ENCODE measurements around the gene GLIPR2.

GLIPR2 gene

GRCh38 chr9:36110434-36110833 is 26.1 kb upstream of the GLIPR2 start:
- H4K8ac ChIP-seq (ENCODE audit: low read length), result no peak overlapping the region
- no peak overlapping the region for H3K27ac ChIP-seq (ENCODE audit: low read length, poor library complexity, severe bottlenecking)
- peaks cover 3 to 76% of the 10 kb centered on the region in 2 experiments for H3K36me3 ChIP-seq (ENCODE audit: control insufficient read depth in 1 of 2, insufficient read depth in 2 of 2, low read depth in 1 of 2, low read length in 2 of 2)
- H3K27me3 ChIP-seq (ENCODE audit: control insufficient read depth in 1 of 2, insufficient read depth in 1 of 2, low read length in 2 of 2), result no peaks in the 10 kb centered on the region
- no peak for DNase-seq
- H2BK120ac ChIP-seq (ENCODE audit: low read depth, low read length), result no peak overlapping the region
- H4K91ac ChIP-seq (ENCODE audit: low read length), result no peak overlapping the region
- no peak overlapping the region for H3K23ac ChIP-seq (ENCODE audit: low read length in 2 of 2)
- H2BK5ac ChIP-seq (ENCODE audit: low read depth, low read length, poor library complexity, severe bottlenecking), result no peak overlapping the region
- H3K79me1 ChIP-seq (replicated peaks; ENCODE audit: low read length, poor library complexity, severe bottlenecking), result no peaks in the 10 kb centered on the region
- no peak overlapping the region for H3K4me3 ChIP-seq (ENCODE audit: insufficient read depth in 1 of 2, low read depth in 1 of 2, low read length in 2 of 2)
- no CpG with 5 or more reads among the region's 2 CpGs for WGBS
- no peak overlapping the region for H2AFZ ChIP-seq (ENCODE audit: low read depth, low read length)
- H3K4ac ChIP-seq (ENCODE audit: low read depth in 1 of 2, low read length in 2 of 2), result no peak overlapping the region
- no peak overlapping the region for H2BK15ac ChIP-seq (ENCODE audit: low read depth, poor library complexity, severe bottlenecking)
- no peak overlapping the region for H3K14ac ChIP-seq (ENCODE audit: low read length in 2 of 2)
- H2BK12ac ChIP-seq (ENCODE audit: low read length in 2 of 2), result no peak overlapping the region
- H3K4me2 ChIP-seq (ENCODE audit: low read length, poor library complexity, severe bottlenecking), result no peak overlapping the region
- H3K9ac ChIP-seq (ENCODE audit: low read length), result no peak overlapping the region
- H3K18ac ChIP-seq (ENCODE audit: low read depth in 1 of 2, low read length in 2 of 2), result no peak overlapping the region
- no peak overlapping the region for H2AK5ac ChIP-seq (ENCODE audit: low read length, severe bottlenecking)
- H3K4me1 ChIP-seq (ENCODE audit: control insufficient read depth, insufficient read depth, low read depth, low read length), result no peaks in the 10 kb centered on the region
- no peaks in the 10 kb centered on the region for H3K9me3 ChIP-seq (ENCODE audit: control insufficient read depth, low read length)

GRCh38 chr9:36112516-36112915 is 24.0 kb upstream of the GLIPR2 start:
- Histone ChIP-seq H2BK120ac (ENCODE audit: low read depth, low read length) (no peak overlapping the region), H3K9ac (ENCODE audit: low read length) (no peak overlapping the region), H3K9me3 (ENCODE audit: control insufficient read depth, low read length) (no peaks in the 10 kb centered on the region), H3K27ac (ENCODE audit: low read length, poor library complexity, severe bottlenecking) (no peak overlapping the region), H2BK12ac (ENCODE audit: low read length in 2 of 2) (no peak overlapping the region), H2BK5ac (ENCODE audit: low read depth, low read length, poor library complexity, severe bottlenecking) (no peak overlapping the region), H3K14ac (ENCODE audit: low read length in 2 of 2) (no peak overlapping the region), H3K23ac (ENCODE audit: low read length in 2 of 2) (no peak overlapping the region), H2BK15ac (ENCODE audit: low read depth, poor library complexity, severe bottlenecking) (no peak overlapping the region), H4K91ac (ENCODE audit: low read length) (no peak overlapping the region), H2AK5ac (ENCODE audit: low read length, severe bottlenecking) (no peak overlapping the region), H3K18ac (ENCODE audit: low read depth in 1 of 2, low read length in 2 of 2) (no peak overlapping the region), H3K27me3 (ENCODE audit: control insufficient read depth in 1 of 2, insufficient read depth in 1 of 2, low read length in 2 of 2) (no peaks in the 10 kb centered on the region), H2AFZ (ENCODE audit: low read depth, low read length) (no peak overlapping the region), H3K4me1 (ENCODE audit: control insufficient read depth, insufficient read depth, low read depth, low read length) (no peaks in the 10 kb centered on the region), H3K4me3 (ENCODE audit: insufficient read depth in 1 of 2, low read depth in 1 of 2, low read length in 2 of 2) (no peak overlapping the region), H3K4me2 (ENCODE audit: low read length, poor library complexity, severe bottlenecking) (no peak overlapping the region), H4K8ac (ENCODE audit: low read length) (no peak overlapping the region), H3K36me3 (ENCODE audit: control insufficient read depth in 1 of 2, insufficient read depth in 2 of 2, low read depth in 1 of 2, low read length in 2 of 2) (peaks cover 3 to 81% of the 10 kb centered on the region in 2 experiments), H3K79me1 (replicated peaks; ENCODE audit: low read length, poor library complexity, severe bottlenecking) (no peaks in the 10 kb centered on the region), H3K4ac (ENCODE audit: low read depth in 1 of 2, low read length in 2 of 2) (no peak overlapping the region)
- WGBS, result 96% methylated on average over 3 of the region's 3 CpGs
- no peak for DNase-seq

DNA sequence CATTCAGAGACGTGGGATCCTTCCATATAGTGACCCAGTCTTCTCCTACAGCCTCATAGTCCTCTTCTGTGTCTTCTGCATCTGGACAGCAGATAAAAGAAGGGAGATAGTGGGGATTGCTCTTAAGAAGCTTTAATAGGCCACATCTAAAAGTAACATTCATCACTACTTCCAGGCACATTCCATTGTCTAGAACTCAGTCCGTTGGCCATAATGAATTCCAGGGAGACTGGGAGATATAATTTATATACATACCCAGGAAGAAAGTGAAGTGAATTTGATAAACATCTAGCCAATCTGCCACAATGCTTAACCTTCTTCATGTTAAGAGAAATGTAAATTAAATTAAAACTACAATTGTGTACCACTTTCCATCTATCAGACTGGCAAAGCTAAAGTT is 22.5 kb upstream of the GLIPR2 start:
- WGBS, result no CpG with 5 or more reads among the region's 2 CpGs
- H3K4me3 ChIP-seq (ENCODE audit: insufficient read depth in 1 of 2, low read depth in 1 of 2, low read length in 2 of 2), result no peak overlapping the region

GRCh38 chr9:36116593-36116992 is 19.9 kb upstream of the GLIPR2 start:
- Histone ChIP-seq H3K18ac (ENCODE audit: low read depth in 1 of 2, low read length in 2 of 2) (no peak overlapping the region), H3K4me2 (ENCODE audit: low read length, poor library complexity, severe bottlenecking) (no peak overlapping the region), H3K4ac (ENCODE audit: low read depth in 1 of 2, low read length in 2 of 2) (no peak overlapping the region), H4K8ac (ENCODE audit: low read length) (no peak overlapping the region), H3K27me3 (ENCODE audit: control insufficient read depth in 1 of 2, insufficient read depth in 1 of 2, low read length in 2 of 2) (no peaks in the 10 kb centered on the region), H3K23ac (ENCODE audit: low read length in 2 of 2) (no peak overlapping the region), H3K4me1 (ENCODE audit: control insufficient read depth, insufficient read depth, low read depth, low read length) (peaks cover 2% of the 10 kb centered on the region), H2AK5ac (ENCODE audit: low read length, severe bottlenecking) (no peak overlapping the region), H3K27ac (ENCODE audit: low read length, poor library complexity, severe bottlenecking) (no peak overlapping the region), H3K14ac (ENCODE audit: low read length in 2 of 2) (no peak overlapping the region), H2BK12ac (ENCODE audit: low read length in 2 of 2) (no peak overlapping the region), H3K9ac (ENCODE audit: low read length) (no peak overlapping the region), H2BK15ac (ENCODE audit: low read depth, poor library complexity, severe bottlenecking) (no peak overlapping the region), H3K9me3 (ENCODE audit: control insufficient read depth, low read length) (no peaks in the 10 kb centered on the region), H2AFZ (ENCODE audit: low read depth, low read length) (no peak overlapping the region), H3K79me1 (replicated peaks; ENCODE audit: low read length, poor library complexity, severe bottlenecking) (no peaks in the 10 kb centered on the region), H2BK120ac (ENCODE audit: low read depth, low read length) (no peak overlapping the region), H2BK5ac (ENCODE audit: low read depth, low read length, poor library complexity, severe bottlenecking) (no peak overlapping the region), H4K91ac (ENCODE audit: low read length) (no peak overlapping the region), H3K4me3 (ENCODE audit: insufficient read depth in 1 of 2, low read depth in 1 of 2, low read length in 2 of 2) (no peak overlapping the region), H3K36me3 (ENCODE audit: control insufficient read depth in 1 of 2, insufficient read depth in 2 of 2, low read depth in 1 of 2, low read length in 2 of 2) (peaks cover 14 to 77% of the 10 kb centered on the region in 2 experiments)
- WGBS, result 77% methylated on average over 3 of the region's 3 CpGs
- DNase-seq, result no peak

More for the DNA sequence above, 22.5 kb upstream of the GLIPR2 start:
- H3K4me2 ChIP-seq (ENCODE audit: low read length, poor library complexity, severe bottlenecking), result no peak overlapping the region
- no peak overlapping the region for H3K4ac ChIP-seq (ENCODE audit: low read depth in 1 of 2, low read length in 2 of 2)
- peaks cover 2% of the 10 kb centered on the region for H3K4me1 ChIP-seq (ENCODE audit: control insufficient read depth, insufficient read depth, low read depth, low read length)
- no peak overlapping the region for H2BK12ac ChIP-seq (ENCODE audit: low read length in 2 of 2)
- no peak overlapping the region for H3K23ac ChIP-seq (ENCODE audit: low read length in 2 of 2)
- no peak overlapping the region for H3K14ac ChIP-seq (ENCODE audit: low read length in 2 of 2)
- H3K18ac ChIP-seq (ENCODE audit: low read depth in 1 of 2, low read length in 2 of 2), result no peak overlapping the region
- H4K8ac ChIP-seq (ENCODE audit: low read length), result no peak overlapping the region
- H3K27ac ChIP-seq (ENCODE audit: low read length, poor library complexity, severe bottlenecking), result no peak overlapping the region
- no peak overlapping the region for H2BK5ac ChIP-seq (ENCODE audit: low read depth, low read length, poor library complexity, severe bottlenecking)
- H3K9me3 ChIP-seq (ENCODE audit: control insufficient read depth, low read length), result no peaks in the 10 kb centered on the region
- no peak for DNase-seq
- H2AFZ ChIP-seq (ENCODE audit: low read depth, low read length), result no peak overlapping the region
- no peak overlapping the region for H3K9ac ChIP-seq (ENCODE audit: low read length)
- no peaks in the 10 kb centered on the region for H3K79me1 ChIP-seq (replicated peaks; ENCODE audit: low read length, poor library complexity, severe bottlenecking)
- H2BK15ac ChIP-seq (ENCODE audit: low read depth, poor library complexity, severe bottlenecking), result no peak overlapping the region
- H4K91ac ChIP-seq (ENCODE audit: low read length), result no peak overlapping the region
- H2AK5ac ChIP-seq (ENCODE audit: low read length, severe bottlenecking), result no peak overlapping the region
- H3K36me3 ChIP-seq (ENCODE audit: control insufficient read depth in 1 of 2, insufficient read depth in 2 of 2, low read depth in 1 of 2, low read length in 2 of 2), result peaks cover 6 to 79% of the 10 kb centered on the region in 2 experiments
- H3K27me3 ChIP-seq (ENCODE audit: control insufficient read depth in 1 of 2, insufficient read depth in 1 of 2, low read length in 2 of 2), result no peaks in the 10 kb centered on the region
- no peak overlapping the region for H2BK120ac ChIP-seq (ENCODE audit: low read depth, low read length)
